CD4-positive, alpha-beta T cell treated with Interleukin-4 for 1 hour (primary cell): ENCODE measurements around the gene BCAR1.
"Not testable (repeated sequence)": the region's sequence is repeated elsewhere in the genome, so short reads cannot be mapped to it uniquely, and the experiment has no call there.

Source experiments
- DNase-seq, 2 donors: peaks; one replicate each; pipeline ENCODE4 v3.0.0-alpha.2; 2020 to 2022

Gene BCAR1

DNA sequence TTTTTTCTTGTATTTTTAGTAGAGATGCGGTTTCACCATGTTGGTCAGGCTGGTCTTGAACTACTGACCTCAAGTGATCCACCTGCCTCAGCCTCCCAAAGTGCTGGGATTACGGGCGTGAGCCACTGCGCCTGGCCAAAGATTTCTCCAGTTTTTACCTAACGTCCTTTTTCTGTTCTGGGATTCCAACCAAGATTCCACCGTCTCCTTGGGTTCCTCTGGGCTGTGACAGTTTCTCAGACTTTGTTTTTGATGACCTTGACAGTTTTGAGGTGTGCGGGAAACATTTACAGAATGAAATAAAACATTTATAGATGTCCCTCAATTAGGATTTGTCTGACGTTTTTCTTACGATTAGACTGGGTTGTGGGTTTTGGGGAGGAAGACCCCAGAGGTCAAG, 17.9 kb upstream of the BCAR1 start:
- not testable (repeated sequence) for DNase-seq

DNA sequence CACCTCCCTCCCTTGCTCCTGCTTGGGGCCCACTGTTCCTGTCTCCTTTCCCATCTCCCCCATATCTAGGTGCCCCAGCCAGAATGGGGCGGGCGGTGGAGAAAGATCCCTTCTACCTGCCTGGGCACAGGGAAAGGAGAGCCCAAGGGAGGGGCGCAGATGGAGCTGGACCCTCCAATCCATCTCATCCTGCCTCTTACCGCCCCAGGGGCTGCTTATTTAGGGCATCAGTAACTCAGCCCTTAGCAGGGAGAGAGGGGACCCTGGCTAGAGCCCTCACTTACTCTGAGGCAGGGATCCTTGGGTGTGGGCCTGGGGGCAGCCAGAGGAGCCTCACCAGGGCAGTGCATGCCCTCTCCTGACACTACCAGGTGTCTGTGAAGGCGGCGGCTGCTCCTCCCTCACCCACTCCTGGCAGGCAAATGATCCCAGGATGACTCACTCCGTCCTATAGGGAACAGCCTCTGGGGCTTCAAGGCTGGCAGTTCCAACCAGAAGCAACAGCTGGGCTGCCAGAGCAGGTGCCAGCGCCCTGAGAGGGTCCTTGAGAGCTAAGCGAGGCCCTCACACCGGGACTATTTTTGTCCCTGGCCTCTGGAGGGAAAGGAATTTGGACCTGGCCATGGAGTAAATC, 16.3 kb upstream of the BCAR1 start:
- no peak for DNase-seq

DNA sequence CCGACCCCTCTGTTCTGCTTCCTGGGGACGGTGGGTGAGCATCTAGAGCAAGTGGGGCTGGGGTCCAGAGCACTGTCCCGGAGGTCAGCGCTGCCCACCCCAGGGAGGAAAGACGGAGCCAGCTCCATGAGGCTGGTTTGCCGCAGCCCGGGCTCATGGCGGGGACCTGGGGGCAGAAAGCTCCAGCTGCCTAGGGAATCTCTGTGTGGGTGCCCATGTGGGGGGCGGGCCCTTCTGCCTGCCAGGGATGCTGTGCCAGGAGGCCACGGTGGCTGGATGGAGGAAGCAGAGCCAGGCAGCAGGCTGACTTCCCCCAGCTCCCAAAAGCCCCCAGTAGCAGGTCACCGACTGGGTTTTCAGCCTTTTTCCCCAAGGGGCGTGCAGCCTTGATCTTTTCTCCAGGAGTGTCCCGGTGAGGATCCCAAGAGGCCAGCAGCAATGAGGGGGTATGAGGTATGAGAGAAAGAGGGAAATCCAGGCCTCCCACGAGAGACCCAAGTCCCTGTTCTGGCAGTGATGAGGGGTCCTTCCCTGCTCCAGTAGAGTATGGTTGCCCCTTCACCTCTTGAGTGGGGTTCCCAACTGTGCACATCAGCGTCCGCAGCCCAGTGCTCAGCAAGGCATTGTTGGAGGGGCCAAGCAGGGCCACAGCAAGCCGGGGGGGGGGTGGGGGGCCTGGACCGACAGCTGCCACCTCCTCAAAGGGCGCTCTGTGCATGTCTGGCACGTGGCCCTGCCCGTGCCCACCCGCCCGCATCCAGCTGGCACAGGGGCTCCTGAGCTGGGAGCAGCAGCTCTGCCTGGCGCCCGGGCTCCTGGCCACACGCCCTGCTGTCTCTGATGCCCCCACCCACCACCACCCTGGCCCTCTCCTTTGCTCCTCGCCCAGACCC, 15.6 kb upstream of the BCAR1 start:
- DNase-seq: no peak

DNA sequence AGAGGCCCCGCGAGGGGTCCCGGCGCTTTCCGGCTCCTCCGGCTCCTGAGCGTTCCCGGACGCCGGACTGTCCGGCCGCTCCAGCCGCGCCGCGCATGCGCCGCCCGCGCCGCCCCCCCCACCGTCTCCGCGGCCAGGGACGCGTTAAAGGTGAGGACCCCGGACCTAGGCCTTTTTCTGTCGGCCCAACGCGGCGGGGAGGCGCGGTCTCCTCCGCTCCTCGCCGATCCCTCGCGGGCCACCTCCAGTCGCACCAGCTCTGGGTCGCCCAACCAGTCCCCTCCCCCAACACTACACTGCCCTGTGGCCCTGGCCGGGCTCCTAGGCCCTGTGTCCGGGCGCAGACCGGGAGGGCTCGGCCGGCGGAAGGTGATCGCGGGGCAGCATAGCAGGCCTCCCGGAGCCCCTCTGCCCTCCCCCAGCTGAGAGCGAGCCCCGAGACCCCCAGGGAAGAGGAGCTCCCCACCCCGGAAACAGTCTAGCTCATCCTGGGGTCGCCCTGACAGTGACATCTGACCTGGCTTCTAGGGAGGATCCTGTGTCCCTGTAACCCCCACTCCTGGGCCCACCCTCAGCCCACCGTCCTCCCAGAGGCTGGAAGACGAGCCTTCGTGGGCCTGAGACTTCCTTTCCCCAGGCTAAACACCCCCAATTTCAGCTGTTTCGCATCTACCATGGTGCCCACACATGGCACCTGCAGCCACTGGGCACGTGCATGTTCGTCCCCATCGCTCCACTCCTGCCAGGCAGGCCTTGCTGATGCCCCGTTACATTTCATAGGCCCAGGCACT, 14.7 kb upstream of the BCAR1 start:
- DNase-seq: no peak

DNA sequence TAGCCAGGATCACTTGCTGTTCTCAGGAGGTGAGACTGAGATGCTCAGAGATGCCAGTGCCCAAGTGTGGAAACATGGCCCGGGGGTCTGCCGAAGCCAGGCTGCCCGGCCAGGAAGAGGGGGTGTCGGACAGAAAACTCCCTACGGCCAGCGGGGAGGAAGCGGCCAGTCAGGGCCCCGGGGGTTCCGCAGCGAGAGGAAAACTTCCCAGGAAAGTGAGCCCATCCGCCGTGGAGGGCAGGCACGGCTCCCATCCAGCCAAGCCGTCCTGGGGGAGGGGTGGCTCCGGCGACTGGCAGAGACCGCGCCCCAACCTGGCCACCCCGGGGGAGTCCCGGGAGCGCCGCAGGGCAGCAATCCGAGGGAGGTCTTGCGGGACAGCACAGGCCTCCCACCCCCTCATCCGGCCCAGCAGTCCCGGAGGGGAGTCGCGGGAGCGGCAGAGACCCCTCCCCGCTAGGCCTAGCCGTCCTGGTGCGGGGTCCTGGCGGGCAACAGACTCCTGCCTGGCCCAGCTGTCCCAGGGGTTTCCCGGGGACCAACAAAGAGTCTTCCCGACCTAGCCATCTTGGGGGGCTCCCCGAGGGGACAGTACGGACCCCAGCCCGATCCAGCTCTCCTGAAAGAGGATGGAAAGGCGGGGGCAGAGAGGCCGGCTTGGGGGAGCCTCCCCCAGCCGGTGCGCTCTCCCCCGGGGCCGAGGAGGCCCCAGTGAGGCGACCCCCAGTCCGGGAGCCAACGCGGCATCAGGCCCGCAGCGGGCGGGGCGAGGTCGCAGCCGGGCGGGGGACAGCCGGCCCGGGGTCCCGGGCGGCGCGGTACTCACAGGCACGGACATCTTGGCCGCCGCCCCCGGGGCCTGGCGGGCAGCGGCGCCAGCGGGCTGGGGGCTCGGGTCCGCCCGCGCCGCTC, 13.8 kb upstream of the BCAR1 start:
- no peak for DNase-seq

DNA sequence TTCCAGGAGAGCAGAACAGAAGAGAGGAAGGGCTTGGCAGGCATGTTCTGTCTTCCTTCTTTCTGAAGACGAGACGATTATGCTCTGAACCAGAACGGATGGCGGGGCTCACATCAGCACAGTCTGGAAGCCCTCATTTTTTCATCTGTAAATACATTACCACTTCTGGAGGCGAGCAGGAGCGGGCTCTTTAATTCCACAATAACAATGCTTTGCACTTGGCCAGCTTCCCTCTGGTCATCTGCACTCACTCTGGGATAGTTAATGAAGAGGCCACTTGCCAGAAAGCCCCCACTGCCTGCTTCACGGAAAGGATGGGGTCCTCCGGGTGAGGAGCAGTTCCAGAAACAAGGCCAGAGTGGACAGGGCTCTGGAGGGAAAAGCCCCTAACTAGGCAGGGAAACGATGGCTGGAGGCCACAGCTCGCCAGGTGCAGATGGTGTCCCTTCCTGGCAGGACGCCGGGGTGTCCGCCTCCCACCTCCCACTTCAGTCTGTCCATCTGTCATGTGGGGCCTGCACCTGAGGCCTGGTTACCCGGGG, 13.1 kb upstream of the BCAR1 start:
- no peak for DNase-seq

DNA sequence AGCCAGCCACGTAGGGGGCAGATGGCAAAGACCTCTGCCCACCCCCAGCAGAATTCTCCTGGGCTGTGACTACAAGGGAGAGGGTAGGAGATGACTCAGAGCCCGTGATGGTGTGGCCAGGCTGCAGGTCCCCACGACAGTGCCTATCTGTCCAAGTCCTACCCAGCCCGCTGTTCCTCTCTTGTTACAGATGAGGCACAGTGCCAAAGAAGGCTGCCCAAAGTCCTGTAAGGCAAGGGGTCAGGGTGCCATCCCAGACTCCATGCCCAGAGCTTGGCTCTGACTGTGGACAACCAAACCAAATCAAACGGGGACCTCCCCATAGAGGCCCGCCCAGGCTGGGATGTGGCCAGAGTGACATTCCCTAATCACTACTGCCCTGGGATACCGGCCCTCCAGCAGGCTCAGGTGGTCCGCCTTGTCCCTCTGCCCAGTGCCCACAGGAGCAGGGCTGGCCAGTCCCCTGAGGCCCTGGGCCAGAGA, 12.6 kb upstream of the BCAR1 start:
- DNase-seq: no peak

DNA sequence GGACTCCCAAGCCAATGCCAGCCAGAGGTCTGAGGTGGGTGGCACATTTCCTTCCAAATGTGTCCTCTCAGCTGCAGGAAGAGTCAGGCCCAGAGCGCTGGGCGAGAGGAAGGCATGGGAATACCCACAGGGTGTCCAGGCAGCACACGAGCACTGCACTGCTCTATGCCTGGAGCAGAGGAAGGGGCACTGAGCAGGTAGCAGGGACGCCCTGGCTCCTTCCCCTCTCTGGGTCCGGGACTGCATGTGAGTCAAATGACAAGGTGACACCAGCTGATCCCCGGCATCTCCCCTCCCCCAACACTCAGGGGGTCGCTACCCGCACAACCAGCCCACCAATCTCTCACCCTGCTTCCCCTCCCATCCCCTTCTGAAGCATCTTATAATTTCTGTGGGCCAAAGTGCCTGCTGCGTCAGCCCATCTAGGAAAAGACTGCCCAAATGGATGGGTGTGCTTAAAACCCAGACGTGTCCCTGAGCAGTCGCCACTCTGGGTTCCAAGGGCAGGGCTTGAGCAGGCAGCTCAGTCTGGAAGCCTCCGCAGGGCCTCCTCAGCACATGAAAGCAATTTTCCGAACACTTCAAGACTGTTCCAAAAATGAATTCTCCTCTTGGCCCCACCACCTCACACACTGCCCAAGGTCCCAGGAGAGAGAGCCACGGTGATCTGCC, 12.0 kb upstream of the BCAR1 start:
- DNase-seq: no peak

DNA sequence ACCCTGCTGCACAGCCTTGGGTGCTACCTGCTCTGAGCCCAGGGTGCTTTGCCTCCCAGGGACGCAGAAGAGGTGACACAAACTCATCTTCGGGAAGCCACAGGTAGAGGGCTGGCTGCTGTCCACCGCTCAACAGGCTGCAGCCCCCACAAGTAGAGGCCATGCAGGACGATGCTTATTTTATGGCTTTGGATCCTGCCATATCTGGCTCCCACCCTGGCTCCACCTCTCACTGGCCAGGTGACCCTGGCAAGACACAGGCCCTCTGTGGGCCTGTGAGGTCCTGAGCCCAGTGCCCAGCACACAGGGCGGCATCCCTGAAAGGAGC, 11.3 kb upstream of the BCAR1 start:
- DNase-seq: no peak

DNA sequence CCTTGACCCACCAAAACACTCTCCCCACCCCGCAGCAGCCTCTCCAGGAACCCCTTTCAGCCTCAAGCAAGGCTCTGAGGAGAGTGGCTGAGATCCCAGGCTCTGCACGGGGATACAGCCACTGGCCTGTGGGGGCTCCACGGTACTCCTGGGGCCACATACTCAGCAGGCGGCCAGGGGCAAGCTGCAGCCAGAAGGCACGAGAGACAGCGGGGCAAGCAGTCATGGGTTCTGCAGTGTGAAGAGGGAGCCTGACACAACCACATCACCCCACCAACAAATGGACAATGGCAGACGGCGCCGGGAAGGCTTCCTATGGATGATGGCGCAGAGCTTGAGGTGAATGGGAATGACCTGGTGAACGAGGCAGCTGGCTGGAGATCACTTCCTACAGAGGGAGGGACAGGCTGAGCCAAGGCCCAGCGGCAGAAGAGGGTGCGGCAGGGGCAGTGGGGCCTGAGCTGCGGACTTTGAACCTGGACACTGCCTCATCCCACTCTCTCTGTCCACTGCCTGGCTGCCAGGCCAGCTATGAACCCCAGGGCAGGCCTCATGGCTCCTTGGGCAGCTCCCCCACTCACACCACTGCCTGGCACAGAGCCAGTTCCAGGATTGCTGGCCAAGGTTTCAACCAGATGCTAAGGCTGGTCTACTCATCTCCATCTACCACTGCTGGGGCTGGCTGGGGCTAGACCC, 10.8 kb upstream of the BCAR1 start:
- no peak for DNase-seq

DNA sequence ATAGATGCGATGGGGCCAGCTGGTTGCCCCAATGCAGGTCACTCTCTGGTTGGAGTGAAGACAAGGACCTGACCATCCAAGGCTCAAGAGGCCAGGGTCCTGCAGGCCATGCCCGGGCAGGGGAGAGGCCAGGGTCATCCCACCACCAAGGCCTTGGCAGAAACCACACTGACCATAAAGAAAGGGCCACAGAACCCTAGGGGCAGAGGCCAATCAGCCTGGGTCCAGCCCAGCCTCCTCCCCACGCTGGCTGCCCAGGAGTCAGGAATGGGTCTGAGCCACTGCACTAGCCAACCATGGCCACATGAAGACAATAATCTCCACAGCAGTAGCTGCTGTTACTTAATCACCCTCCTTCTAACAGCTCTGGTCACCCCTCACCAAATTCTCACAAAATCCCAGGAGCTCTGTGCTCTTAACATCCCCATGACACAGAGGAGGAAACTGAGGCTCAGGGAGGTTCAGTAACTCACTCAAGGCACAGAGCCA, 10.2 kb upstream of the BCAR1 start:
- no peak for DNase-seq

DNA sequence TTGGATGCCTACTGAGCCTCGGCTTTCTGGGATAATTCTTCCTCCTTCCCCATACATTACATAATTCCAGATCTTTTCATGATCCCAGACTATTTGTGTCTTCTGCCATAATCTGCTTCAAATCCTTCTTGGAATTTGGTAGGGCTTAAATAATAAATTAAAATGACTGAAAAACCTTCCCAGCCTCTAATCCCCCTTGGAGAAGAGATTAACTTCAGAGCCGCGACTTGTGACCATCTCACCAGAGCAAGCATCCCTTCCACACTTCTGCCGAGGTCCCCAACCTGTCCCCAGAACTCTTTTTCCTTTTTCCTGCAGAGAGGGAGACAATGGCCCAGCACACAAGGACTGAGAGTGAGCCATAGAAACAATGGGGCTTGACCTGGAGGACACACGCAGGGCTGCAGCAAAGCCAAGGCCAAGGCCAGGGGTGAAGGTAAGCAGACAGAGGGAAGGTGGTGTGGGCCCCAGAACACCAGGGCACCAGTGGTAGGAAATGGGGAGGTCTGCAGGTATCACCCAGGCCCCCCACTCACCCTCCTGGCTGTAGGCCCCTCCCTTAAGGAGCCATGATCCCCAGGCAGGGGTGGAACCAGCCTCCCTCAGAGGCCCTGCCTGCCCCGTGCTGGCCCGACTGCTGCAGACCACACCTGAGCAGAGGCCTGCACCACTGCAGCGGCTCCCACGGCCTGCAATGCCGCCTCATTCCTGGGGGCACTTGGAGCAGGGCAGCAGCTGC, 9.6 kb upstream of the BCAR1 start:
- no peak for DNase-seq

DNA sequence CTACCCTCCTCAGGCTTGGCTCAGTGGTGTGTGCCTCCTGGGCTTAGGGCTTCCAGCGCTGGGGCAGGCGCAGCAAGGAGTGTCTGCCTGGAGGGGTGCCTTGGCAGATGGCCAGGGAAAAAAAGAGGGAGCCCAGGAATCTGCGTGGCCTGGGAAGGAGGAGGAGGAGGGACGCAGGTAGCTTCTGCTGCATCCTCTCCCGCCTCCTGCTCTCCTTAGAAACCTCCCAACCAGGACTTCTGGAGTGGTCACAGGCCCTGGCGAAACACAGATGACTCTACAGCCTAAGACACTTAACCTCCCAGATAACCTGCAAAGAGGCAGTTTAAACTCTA, 7.3 kb upstream of the BCAR1 start:
- DNase-seq: no peak

DNA sequence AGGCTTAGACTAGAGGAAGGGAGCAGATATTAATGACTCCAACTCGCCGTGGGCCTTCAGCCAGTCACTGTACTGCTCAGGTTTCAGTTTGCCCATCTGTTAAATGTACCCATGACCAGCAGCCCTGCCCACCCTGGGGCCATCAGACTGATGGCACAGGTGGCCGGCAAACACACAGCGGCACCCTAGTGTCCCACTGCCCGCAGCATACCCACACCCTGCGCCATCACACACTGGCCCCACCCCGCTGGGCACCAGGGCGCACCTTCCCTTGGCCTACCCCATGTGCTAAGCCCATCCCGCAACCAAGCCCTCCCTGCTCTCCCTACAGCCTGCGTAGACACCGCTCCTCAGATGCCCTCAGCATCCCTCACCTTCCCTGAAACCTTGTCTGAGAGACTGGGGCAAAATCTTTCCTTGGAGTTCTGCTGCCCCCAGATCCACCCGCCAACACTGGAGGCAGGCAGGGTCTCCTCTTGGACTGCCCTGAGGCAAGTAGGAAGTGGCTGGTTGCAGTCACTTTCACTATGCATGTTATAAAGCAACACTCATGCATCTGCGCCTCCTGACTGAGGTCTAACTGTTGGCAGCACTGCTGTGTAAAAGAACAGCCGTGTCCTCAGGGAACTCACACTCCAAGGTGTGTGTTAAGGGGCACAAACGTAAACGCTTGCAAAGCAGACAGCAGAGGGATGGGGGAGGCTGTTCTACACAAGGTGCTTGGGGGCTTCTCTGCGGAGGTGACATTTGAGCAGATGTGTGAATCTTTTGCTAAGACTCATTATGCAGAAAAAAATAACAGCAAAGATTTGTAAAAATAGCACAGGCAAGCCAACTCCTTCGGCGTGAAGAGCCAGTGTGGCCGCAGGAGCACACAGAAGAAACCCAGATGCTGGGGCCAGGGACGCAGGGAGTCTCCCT, 6.7 kb upstream of the BCAR1 start:
- no peak for DNase-seq

DNA sequence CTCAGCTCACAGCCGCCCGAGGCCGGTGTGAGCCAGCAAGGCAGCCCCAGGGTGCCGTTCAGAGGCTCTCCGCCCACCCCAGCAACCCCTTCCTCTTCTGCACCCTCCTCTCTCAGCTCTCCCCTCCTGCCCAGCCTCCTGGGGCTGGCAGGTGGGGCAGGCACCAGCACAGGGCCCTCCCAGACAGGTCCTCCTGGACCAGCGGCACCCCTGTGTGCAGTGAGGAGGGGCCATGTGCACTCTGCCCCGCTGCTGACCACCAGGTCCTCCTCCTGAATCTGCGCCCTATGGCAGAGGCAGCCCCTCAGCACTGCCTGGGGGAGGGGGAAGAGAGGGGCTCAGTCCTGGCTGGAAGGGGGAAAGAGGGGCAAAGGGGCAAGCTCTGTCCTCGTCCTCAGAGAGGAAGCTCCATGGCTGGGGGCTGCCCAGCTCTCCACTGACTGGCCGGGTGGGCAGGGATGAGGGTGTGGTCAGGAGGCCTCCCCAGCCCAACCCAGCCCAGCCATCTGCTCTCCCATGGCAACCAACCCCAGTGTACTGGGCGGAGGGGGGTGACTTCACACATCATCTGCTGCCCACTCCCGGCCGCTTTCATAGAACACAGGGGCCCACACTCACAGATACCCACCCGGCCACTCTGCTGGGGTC, 5.4 kb upstream of the BCAR1 start:
- no peak for DNase-seq

DNA sequence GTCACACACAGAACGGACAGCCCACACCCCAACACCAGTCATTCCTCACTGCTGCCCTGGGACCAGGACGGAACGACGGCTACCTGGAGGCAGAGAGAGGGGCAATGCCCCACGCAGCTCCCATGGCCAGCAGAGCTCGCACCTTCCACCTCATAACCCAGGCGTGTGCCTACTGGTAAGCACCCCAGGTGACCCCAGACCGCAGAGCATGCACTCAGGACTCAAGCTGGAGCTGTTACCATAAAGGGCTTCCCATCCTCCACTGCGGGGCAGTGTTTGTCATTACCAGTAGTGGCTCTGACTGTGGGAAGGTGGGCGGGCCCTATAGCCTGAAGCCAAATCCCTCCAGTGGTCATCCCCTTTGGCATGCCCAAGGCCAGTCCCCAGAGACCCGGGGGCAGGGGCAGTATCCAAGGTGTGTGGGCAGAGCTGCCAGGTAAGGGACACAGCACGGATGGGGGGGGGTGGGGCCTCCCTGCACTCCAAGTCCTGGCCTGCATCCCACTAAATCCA, 4.7 kb upstream of the BCAR1 start:
- no peak for DNase-seq

DNA sequence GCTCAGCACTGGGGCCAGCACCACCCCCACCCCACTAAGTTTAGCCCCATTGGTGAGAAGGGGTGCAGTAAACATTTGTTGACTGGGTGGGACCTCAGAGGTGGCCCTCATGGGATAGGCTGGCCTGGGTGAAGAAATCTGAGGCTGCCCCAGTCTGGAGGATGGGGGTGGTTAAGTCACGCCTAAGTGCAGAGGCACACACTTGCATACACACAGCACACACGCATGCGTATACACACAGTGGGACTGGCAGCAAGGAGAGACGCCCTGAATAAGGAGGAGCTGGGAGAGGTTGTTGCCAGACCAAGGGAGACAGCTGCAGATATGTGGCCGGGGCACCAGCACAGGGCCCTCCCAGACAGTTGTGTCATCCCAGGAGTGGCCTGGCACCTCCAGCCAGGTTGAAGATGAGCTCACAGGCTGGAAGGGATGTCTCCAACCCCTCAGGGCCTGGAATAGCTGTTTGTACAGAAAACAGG, 3.0 kb upstream of the BCAR1 start:
- DNase-seq: no peak
